GM21717 (cell line): Measurements from ENCODE around the gene ZDHHC8.

Experiments
- ATAC-seq: cut with Tn5 transposase; IDR thresholded peaks from one replicate; pipeline ENCODE4 v1.9.1; 2021; ENCODE audit warnings: mild to moderate bottlenecking, moderate library complexity; ENCODE audit not compliant: unreplicated experiment

The ZDHHC8 gene

GRCh38 chr22:20113551-20114310 is 17.9 kb upstream of the ZDHHC8 start:
- no peak for ATAC-seq

GRCh38 chr22:20114506-20115475 is 16.8 kb upstream of the ZDHHC8 start:
- ATAC-seq: no peak

- no peak for ATAC-seq
Measured at GRCh38 chr22:20115691-20116375, 15.8 kb upstream of the ZDHHC8 start, which contains the start of gene RANBP1. TSS of gene RANBP1 (plus strand) at chr22:20116104. CDS start at chr22:20116185, 81 bp downstream.

GRCh38 chr22:20116376-20116950 is 15.1 kb upstream of the ZDHHC8 start:
- ATAC-seq: no peak

- peak; percentile 50 for ATAC-seq
Measured at GRCh38 chr22:20116951-20117632, 14.5 kb upstream of the ZDHHC8 start, which contains the start of gene TRMT2A. TSS of gene TRMT2A (minus strand) at chr22:20117226. CDS start at chr22:20116906, 320 bp downstream.

GRCh38 chr22:20117633-20118299 is 13.8 kb upstream of the ZDHHC8 start:
- ATAC-seq: peak; percentile 18

- no peak for ATAC-seq
Measured at GRCh38 chr22:20118300-20119020, 13.1 kb upstream of the ZDHHC8 start.

- no peak for ATAC-seq
Measured at GRCh38 chr22:20121856-20122415, 9.7 kb upstream of the ZDHHC8 start.

- no peak for ATAC-seq
Measured at GRCh38 chr22:20123366-20124082, 8.1 kb upstream of the ZDHHC8 start.

GRCh38 chr22:20124083-20124787 is 7.4 kb upstream of the ZDHHC8 start:
- ATAC-seq: no peak

- no peak for ATAC-seq
Measured at GRCh38 chr22:20125201-20126174, 6.1 kb upstream of the ZDHHC8 start.

- ATAC-seq: no peak
Measured at GRCh38 chr22:20126284-20127029, 5.1 kb upstream of the ZDHHC8 start.

GRCh38 chr22:20127318-20127868 is 4.2 kb upstream of the ZDHHC8 start:
- no peak for ATAC-seq

- ATAC-seq: no peak
Measured at GRCh38 chr22:20127869-20128618, 3.6 kb upstream of the ZDHHC8 start.

- no peak for ATAC-seq
Measured at GRCh38 chr22:20128619-20128901, 3.0 kb upstream of the ZDHHC8 start.
